HS-5 (cell line): ENCODE data around the gene NKAPD1.
"Not testable (repeated sequence)": the region's sequence is repeated elsewhere in the genome, so short reads cannot be mapped to it uniquely, and the experiment has no call there.

ENCODE experiments used
- DNase-seq: peaks from one replicate; pipeline ENCODE4 v3.0.0-alpha.2; 2012; ENCODE audit warnings: low read depth

Gene NKAPD1

GRCh38 chr11:112086422-112087191 lies 12.5 kb downstream of the NKAPD1 start, which contains the start of the genes SDHD and TIMM8B:
SDHD (plus strand) TSS chr11:112086873; CDS start chr11:112086908, 35 bp downstream.
TIMM8B (minus strand) TSS chr11:112086756; CDS start chr11:112086723, 33 bp downstream.
- DNase-seq: peak; percentile 78

DNA sequence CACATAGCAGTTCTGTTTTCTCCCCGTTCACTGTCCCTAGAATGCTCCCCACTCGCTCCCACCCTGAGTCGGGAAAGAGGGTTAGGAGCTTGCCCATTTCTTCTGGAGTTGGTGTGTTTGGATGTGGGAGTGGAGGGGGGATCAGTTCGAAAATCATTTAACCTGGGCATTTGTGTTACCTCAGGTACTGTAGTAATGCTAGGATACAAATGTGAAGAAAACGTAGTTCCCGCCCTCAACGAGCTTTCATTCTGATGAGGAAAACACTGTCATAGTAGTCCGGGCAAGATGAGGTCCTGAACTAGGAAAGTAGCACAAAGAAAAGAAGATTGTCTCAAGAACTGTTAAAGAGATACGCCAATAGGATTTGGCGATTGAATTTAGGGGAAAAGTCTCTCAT lies 13.1 kb downstream of the NKAPD1 start:
- DNase-seq: no peak

DNA sequence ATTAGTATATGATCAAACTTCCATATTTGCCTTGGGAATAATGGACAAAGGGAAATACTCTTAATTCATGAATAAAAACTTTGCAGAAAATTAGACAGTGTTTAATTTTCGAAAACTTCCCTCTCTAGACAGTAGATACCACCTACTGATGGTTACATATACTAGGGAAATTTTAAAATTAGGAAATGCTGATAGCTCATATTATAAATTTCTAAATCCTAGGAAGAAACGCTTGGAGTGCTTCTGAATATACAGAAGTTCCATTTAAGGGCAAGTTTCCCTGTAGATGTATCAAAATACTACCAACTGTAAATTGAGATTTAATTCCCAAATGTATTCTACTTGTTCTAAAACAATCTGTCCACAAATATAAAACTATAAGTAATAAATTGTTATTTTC lies 21.2 kb downstream of the NKAPD1 start:
- DNase-seq: not testable (repeated sequence)

- no peak for DNase-seq
Measured at GRCh38 chr11:112096194-112096593, 22.1 kb downstream of the NKAPD1 start.

GRCh38 chr11:112097734-112098528 lies 23.8 kb downstream of the NKAPD1 start:
- no peak for DNase-seq

GRCh38 chr11:112100462-112100861 lies 26.4 kb downstream of the NKAPD1 start:
- DNase-seq: no peak

DNA sequence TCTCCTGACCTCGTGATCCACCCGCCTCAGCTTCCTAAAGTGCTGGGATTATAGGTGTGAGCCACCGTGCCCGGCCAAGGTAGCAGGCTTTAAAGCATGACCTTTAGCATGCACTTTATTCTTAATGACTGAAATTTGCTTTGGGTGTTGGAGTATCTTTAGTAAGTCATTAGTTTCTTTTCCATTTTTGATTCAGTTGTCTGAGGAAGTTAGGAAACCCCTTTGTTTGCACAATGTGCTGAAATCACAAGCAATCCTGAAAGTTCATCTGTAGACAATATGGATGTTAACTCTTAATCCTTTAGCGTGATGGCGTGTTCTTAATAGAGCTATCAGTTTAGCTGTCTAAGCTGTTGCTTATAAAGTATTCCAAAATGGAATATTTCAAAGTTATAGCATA lies 29.3 kb downstream of the NKAPD1 start:
- no peak for DNase-seq

DNA sequence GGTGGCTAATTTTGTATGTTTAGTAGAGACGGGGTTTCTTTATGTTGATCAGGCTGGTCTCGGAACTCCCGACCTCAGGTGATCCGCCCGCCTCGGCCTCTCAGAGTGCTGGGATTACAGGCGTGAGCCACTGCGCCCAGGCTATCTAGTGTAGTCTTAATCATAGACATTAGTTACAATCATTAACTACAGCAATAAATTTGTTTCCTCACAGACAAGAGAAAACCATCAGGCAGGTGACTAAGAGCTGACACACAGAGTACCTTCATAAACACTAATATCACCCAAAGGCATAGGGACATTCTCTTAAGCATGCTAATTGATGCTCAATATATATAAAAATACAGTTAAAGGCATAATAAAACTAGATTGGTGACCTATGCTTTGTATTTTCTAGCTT lies 32.0 kb downstream of the NKAPD1 start:
- DNase-seq: no peak

DNA sequence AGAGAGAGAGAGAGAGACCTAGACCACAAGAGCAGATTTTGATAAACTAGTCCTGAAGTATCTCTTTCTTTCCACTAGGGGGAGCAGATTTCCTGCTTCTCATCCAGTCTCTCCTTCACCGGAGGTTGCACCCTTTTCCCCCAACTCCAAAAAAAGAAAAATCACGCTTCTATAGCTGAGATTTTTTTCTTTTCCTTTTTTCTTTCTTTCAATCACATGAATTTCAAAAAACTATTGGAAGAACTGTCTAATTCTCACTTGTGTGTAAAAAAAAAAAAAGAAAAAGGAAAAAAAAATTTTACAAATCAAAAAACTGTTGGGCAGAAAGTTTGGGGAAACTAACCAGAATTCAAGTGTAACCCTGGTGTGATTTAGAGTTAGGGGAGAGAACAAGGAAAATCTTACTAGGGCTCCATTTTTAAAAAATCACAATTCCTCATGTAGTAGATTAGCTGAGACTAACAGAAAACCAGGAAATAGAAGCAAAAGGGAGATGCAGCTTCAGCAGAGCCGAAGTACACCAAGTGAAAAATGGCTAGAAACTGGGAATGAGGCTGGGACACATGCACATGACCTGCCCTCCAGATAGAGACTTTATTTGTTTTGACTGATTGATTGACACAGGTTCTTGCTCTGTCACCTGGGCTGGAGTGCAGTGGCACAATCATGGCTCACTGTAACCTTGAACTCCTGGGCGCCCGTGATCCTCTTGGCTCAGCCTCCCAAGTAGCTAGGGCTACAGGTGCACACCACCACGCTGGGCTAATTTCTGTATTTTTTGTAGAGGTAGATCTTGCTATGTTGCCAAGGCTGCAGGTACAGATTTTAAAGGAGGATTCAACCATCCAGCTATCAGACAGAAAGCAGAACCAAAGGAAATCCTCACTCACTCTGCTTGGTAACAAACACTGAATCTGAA lies 39.7 kb downstream of the NKAPD1 start:
- peak; percentile 19 for DNase-seq

DNA sequence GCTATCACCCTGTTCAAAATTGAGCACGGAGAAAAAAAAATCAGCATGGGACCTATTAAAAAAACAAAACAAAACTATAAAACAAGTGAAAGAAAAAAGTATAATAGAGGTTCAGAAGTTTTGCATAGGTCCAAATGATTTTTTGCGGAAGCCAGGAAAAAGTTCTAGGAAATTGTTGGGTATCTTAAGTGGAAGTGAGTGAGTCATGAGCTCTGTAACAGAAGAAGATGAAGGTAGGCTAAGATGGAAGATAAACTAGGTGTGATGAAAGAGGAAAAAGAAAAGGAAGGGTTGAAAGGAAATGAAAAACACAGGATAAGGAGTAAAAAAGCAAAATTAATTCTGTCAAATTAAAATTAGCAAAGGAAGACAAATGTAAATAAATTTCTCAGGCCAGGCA lies 40.4 kb downstream of the NKAPD1 start:
- DNase-seq: no peak

DNA sequence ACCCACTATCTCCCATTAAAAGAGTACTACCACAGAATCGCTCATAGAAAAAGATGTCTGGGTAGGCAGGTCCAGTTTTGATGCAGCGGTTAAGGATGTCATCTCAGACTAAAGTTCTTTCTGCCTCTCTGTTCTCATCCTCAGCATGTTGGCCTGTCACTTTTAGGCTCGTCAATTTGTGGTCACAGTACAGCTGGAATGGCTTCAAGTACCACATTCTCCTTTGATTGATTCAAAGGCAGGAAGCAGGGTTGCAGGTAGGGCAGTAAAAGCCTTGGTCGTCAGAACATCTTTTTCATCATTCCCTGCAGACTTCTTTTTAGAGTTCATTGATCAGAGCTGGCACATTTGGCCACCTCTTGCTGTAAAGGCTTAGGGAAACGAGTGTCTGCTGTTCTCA lies 41.3 kb downstream of the NKAPD1 start:
- no peak for DNase-seq

GRCh38 chr11:112118176-112118575 lies 44.1 kb downstream of the NKAPD1 start:
- no peak for DNase-seq

GRCh38 chr11:112121981-112122615 lies 48.0 kb downstream of the NKAPD1 start:
- no peak for DNase-seq

DNA sequence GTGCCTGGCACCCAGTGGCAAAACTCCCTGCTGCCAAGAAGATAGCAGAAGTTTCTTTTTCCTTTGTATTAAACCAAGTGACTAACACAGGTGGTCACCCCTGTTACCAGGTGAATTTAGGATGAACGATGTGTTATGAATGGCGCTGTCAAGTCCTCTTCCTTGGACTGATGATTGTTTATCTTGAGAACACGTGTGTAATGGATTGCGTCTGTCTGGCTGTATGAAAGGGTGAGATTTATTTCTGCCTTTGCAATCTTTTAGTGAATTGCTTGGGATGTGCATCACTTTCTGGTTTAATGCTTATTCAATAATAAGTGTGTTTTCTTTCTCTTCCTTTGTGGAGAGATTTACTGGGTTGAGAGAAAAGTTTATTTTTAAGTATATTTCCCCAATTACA lies 49.0 kb downstream of the NKAPD1 start:
- DNase-seq: no peak

DNA sequence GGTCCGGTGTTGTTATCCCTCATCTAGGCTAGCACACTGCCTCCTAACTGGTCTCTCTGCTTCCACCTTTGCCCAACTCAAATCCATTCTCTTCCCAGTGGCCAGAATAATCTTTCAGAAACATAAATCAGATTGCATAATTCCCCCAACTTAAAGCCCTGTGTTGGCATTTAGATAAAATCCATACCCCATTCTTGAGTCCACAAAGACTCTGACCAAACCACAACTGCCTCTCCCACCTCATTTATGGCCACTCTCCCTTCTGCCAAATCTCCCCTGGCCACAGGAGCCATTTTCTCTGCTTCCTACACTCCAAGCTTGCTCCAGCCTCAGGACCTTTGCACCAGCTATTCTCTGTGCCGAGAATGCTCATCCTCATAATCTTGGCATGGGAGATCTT lies 53.0 kb downstream of the NKAPD1 start:
- no peak for DNase-seq

- peak; percentile 71 for DNase-seq
Measured at GRCh38 chr11:112128483-112129121, 54.5 kb downstream of the NKAPD1 start.

DNA sequence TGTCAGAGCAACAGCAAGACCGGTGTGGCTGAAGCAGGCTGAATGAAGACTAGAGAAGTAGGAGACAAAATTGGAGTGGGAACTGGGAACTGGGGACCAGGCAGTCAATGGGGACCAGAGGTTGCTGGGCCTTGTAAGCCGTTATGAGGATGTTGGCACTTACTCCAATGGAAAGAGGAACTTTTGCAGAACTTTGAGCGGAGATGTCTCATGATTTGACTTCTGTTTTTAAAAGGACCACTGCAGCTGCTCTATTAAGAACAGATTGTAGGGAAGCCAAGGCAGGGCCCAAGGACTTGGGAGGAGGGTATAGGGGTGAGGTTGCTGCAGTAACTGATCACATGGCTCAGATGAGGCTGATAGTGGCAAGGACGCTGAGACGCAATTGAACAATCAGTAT lies 55.6 kb downstream of the NKAPD1 start:
- no peak for DNase-seq

- no peak for DNase-seq
Measured at GRCh38 chr11:112132737-112133136, 58.6 kb downstream of the NKAPD1 start.

DNA sequence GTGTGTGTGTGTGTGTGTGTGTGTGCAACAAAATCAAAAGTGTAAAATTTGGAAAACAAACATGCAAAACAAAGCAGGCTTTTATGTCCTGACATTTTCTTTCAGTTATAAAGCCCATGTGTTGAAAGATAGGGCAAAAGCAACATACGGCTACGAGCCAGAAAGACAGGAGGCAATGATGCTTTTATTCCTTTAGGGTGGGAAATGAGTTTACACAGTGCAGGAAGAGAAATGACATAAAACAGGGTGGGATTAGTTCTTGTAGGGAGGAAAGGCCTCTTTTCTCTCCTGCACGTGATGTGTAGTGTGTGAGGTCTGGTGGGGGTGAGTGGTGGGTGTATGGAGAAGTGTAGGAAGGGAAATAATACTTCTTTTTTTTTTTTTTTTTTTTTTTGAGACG lies 60.4 kb downstream of the NKAPD1 start:
- DNase-seq: no peak
